ENCODE data around the gene GDA.

Gene GDA

DNA sequence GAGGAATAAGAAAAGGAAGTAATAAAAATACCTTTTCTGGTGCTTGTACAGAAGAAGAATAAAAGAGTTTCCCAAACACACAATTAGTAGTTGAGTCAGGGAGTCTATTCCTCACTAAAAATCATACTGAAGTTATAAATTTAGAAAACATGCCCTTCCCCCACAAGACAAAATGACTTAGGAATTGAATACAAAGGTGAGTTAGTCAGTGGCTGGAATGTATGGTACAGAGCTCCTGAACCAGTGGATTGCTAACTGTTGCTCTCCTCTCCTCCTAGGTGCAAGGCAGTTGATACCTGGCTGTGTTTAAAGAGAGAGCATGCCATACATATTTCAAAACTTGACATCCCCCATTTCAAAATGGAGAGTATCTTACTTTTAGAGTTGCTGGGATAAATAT is 1.9 kb downstream of the GDA start:
- DNase-seq, result no peak

DNA sequence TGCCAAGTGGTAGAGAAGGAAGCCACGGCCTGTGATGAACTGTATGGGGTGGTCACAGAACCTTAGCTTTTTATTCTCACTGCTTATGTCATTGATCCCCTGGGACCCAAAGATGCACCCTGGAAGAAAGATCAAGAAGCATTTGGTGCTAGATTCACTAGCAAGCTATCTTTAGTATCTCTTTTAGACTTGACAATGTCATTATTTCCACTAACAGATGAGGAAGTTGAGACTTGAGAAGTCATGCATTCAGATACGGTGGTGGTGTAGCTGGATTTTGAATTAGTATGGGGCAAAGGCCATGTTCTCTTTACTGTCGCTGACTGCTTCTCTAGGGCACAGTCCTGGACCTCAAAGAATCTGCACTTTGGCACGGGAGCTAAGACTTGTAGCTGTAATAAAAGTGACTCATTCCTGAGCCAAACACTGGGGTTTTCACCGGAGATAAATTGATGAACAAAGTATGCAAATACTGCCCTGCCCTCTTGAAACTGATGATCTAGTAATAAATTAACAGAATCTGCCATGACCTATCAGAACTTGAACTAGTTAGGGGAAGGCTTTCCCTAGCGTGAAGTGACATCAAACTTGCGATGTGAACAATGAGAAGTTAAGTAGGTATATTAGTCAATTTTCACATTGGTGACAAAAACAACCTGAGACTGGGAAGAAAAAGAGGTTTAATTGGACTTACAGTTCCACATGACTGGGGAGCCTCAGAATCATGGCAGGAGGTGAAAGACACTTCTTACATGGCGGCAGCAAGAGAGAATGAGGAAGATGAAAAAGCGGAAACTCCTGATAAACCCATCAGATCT is 5.4 kb downstream of the GDA start:
- DNase-seq, result no peak

DNA sequence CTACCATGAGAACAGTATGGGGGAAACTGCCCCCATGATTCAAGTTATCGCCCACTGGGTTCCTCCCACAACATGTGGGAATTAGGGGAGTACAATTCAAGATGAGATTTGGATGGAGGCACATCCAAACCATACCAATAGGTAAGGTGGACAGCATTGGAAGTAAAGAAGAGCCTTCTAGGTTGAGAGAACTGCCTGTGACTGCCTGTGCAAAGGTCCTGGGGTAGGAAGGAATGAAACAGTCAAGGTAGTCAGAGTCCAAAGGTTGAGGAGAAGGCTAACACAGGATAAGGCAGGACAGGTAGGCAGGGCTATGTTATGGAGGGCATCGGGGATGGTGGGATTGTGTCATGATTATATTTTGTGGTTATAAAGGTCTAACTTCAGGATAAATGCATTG is 6.1 kb downstream of the GDA start:
- DNase-seq, result no peak

DNA sequence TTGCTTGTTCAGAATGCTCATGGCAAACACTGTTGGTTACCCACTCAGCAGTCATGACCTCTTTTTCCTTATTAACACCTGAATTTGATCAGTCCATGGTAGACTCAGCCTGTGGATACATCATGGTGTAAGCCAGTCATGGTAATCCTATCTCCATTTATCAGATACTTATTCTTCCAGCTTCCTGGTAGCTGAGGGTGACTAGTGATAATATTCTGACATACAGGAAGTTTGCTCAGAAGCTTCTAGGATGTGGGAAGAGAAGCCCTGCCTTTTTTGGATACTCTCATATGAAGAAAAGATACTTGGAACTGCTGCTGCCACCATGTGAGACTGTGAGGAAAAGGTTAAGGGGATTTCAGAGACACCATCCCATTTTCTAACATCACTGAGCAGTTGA is 7.3 kb downstream of the GDA start:
- no peak for DNase-seq

DNA sequence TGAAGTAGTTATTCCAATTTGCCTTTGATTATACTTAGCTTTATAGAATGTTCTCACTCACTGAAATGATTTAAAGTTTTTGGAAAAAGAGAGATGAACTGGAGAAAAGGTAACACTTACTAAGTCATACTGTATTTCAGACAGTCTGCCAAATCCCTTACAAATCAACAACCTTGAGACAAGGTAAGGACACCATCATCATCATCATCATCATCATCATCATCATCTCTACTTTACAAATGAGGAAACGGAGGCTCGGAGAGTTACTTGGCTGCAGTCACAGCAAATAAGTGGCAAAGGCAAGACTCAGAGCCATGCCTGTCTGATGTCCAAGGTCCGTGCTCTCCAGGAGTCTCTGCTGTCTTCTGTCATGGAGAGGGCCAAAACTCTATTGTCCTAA is 9.4 kb downstream of the GDA start:
- no peak for DNase-seq

DNA sequence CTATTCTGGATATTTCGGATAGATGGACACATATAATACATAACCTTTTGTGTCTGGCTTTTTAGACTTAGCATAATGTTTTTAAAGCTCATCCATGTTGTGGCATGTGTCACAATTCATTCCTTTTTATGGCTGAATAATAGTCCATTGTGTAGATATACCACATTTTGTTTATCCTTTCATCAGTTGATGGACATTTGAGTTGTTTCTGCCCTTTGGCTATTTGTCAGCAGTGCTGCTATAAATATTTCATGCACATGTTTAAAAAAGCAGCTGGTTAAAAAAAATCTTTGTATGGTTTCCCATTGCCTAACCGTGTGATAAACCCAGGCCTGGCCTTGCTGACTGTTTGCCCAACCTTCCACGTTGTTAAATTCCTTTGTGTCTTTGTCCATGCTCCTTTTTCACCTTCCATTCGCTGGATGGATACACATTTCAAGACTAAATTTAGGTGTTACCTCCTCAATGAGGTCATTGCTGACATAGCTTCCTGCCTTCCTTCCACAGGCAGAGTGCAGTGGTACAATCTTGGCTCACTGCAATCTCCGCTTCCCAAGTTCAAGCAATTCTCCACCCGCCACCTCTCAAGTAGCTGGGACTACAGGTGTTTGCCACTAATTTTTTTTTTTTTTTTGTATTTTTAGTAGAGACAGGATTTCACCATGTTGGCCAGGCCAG is 11.3 kb downstream of the GDA start:
- DNase-seq, result no peak

DNA sequence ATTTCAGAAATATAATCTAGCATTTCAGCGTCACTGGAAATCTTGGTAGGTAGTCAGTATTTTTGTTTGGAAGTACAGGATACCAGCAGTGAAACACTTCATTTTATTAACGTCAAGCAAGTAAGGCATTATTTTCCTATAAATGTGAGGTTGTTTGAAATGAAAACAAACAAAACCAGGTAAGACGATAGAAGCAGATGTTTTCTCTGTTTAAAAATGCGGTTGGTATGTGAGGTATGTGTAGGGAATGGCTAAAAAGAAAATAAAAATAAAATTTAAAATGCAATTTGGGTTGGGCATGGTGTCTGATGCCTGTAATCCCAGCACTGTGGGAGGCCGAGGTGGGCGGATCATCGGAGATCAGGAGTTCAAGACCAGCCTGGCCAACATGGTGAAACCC is 16.1 kb downstream of the GDA start:
- DNase-seq, result no peak

DNA sequence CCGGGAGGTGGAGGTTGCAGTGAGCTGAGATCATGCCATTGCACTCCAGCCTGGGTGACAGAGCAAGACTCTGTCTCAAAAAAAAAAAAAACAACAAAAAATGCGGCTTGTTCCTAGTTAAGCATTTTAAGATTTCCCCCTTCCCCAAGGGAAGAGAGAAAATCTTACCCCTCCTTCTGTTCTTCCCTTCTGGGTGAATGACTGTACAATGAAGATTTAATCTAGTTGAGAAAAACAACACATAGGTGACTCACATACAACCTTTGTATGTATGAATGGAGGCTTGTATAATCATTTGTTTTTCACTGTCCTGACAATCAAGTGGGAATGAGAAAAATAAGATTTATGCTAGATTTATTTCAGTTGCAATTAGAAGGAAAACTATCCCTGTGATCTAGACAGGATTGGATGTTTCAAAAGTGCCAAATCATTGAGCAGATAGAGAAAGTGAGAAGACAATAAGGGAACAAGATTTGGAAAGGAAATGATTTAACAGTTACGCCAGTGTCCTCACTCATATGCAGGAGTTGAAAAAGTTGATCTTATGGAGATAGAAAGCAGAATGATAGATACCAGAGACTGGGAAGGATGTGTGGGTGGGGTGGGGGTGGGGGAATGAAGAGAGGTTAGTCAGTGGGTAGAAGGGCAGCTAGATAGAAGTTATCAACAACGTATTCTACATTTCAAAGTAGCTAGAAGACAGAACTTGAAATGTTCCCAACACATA is 16.7 kb downstream of the GDA start:
- no peak for DNase-seq

DNA sequence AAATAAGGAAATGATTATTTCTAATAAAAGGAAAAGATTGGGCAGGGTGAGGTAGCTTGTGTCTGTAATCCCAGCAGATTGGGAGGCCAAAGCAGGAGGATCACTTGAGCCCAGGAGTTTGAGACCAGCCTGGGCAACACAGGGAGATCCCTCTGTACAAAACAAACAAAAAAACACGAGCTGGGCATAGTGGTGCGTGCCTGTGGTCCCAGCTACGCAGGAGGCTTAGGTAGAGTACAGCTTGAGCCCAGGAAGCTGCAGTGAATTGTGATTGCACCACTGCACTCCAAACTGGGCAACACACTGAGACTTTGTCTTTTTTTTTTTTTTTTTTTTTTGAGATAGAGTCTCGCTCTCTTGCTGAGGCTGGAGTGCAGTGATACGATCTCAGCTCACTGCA is 18.8 kb downstream of the GDA start:
- DNase-seq, result no peak

DNA sequence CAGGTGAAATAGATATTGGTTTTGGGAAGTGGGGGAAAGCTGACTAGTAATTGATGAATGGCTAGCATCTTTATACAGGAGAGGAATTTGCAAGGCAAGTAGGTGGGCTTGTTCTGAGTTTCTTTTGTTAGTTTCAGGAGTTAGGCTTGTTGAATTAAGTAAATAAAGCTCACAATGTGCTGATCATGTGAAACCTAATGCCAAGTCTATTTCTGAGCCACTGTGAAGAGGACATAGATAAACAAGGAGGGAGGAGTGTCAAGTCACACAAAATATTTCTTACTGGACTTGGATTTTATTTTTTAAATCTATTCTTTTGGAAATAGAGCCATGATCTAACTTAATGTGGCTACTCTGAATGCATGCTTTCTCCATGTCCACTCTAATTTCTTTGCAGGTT is 19.9 kb downstream of the GDA start:
- DNase-seq, result no peak

DNA sequence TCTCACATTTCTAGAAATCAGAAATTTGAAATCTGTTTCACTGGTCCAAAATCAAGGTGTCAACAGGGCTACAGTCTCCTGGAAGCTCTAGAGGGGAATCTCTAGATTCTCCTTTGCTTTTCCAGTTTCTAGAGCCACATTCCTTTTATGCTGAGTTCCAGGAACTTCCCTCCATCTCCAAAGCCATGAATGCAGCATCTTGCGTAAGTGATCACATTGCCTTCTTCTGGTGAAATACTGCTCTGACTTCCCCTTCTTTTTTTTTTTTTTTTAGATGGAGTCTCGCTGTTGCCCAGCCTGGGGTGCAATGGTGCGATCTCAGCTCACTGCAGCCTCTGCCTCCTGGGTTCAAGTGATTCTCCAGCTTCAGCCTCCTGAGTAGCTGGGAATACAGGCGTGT is 23.8 kb downstream of the GDA start:
- DNase-seq, result no peak

DNA sequence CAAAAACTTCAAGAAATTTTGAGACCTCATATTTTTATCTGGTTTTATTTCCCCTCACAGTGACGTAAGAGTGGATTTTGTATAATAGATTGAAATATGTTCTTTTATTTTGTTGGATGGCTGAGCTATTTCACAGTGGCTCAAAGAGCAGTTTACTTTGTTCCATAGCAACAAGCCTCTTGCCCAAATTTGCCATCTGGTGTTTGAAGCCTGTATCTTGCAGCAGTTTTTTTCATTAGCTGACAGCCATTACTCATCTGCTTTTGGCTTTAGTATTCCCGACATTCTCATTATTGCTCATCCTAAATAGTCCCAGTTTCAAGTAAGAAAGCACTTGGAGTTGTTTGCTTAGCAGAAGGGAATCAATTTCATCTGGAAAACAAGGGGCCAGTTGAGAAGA is 36.3 kb downstream of the GDA start:
- DNase-seq, result no peak

DNA sequence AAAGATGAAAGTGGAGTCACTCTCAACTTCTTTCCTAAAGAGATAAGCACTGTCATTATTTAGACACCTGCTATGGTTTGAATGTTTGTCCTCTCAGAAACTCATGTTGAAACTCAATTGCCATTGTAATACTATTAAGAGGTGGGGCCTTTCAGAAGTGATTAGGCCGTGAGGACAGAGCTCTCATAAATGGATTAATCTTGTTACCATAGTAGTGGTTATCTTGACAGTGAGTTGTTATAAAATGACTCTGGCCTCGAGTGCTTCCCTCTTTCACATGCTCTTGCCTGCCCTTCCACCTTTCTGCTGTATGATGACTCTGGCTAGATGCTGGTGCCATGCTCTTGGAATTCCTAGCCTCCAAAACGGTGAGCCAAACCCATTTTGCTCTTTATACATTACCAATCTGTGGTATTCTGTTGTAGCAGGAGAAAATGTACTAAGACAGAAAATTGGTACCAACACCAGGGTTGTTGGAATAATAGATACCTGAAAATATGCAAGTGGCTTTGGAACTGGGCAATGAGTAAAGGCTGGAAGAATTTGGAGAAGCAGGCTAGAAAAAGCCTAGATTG is 38.0 kb downstream of the GDA start:
- DNase-seq, result no peak

DNA sequence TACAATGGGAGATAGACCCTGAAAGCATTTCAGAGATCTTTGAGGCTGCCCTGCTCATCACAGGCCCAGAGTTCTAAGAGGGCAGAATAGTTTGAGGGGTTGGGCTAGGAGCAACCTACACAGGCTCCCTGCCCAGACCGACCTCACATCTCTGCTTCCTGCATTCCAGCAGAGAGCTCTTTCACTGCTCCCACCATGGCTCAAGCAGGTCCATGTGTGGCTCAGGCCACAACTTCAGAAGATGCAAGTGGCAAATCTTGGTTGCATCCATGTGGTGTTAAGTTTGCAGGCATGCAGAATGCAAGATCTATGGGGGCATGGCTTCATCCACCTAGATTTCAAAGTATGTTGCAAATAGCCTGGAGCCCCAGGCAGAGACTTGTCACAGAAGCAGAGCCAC is 39.0 kb downstream of the GDA start:
- DNase-seq, result no peak

DNA sequence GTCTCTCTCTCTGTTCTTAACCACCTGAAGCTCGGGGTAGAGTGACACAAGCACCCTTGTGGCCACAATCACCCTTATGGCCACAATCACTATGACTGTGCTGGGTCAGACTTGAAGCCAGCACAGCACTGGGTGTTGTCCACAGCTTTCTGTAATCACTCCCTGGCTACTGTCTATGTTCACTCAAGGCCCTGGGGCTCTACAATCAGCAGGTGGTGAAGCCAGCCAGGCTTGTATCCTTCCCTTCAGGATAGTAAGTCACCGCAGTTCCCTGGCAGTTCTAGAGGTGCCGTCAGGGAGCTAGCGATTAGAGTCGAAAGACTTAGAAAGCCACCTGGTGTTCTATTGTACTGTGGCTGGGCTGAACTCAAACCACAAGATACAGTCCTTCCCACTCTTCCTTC is 44.2 kb downstream of the GDA start:
- DNase-seq, result no peak

DNA sequence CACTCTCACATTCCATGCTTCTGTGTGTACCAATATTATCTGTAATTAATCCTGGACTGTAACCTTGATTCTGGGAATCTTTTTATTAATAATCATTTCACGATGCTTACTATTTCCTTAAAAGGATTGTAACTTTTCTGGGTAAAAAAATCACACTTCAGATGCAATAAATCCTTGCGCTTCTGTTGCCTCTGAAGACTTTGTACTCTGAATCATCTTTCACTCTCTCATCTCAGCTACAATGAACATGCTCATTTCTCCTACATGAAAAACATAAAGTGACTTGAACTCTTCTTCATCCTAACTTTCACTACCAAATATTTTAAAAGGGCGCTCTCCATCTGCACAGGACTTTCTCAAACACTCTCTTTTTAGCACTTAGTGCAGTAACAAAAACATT is 50.0 kb downstream of the GDA start:
- no peak for DNase-seq

DNA sequence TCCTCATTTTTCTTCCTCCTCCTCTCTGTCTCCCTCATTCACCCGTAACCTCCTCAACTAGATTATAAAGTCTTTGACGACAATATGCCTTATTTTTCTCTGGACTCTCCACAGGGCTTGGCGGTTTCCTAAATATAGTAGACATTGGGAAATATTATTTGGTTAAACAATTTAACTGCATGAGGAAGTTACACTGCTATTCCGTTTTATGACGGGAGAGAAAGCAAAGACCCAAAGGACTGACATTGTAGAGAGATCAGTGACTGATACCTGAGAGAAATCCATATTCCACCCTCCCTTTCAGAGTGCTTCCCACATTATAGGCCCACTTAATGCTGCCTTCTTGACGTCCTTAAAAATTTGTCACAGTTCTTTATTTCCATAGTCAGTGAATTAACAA is 51.2 kb downstream of the GDA start:
- no peak for DNase-seq

DNA sequence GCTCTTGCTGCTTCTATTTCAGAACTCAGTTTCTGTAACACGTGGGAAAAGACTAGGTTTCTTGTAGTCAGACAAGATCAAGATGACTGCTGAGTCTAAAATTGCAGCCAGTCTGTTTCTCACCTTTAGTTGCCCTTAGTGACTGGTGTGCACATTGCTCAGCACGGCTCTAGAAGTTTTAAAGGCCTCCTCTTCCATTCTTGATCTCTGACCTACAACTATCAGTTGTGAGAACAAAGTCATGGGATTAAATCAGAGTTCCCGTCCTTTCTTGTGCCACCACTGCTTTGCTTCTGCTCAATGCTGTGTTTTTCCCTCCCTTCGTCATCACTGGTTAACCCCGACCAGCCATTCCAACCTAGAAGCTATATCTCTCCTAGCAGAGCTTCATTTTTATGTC is 52.8 kb downstream of the GDA start:
- no peak for DNase-seq

DNA sequence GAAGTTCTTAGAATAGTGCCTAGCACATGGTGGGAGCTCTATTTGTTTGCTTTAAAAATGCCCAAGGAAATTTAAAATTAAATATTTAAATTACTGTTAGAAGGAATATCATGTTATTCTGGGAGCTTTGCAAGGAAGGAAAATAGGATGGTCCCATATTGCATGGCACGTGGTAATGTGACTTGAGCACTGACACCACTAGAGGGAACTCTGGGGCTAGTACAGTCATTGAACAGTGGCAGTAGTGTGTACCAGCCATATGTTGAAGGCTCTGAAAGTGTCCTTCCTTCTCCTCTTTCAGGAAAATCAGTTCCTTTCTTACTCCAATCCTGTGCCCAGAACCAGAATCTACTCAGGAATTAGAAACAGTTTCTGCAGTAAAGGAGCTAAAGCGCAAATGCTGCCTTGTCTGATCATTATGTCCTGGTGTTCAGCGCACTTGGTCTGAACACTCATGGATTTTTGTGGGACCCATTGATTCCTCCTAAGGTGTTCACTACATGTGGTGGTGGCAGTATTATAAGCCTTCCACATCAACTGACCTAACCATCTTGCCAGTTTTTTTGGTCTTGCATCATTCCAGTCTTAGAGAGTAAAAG is 54.1 kb downstream of the GDA start:
- no peak for DNase-seq

DNA sequence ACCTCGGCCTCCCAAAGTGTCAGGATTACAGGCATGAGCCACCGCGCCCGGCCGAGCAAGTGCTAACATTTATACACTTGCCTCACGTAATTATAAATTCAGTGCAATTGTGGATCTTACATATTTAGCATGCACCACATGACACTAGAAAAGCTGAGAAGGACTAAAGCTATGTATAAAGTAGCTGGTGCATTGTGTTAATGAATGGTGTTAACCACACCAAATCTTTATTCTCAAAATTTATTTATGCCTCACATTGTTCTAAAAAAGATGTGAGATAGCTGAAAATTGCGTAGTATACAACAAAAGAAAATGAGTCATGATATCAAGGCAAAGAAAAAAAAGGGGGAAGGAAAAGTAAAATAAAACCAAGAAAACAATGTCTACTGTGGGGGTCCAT is 54.8 kb downstream of the GDA start:
- DNase-seq, result peak; percentile 15

DNA sequence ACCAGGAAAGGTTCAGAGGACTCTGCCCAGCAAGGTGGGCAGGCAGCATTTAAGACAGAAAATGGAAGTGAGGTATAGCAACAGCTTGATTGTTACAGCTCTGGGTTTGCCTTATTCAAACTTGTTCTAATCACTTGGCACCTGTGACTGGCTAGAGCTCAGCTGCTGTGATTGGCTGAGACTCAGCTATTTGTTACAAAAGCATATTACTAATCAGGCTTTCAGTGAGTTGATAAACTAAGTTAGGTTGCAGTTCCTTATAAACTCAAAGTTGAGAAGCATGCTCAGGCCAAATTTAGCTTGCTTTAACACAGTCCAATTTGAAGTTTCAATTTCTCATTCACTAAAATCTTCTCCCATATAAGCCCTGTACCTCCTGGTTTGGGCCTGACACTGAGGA is 56.3 kb downstream of the GDA start:
- peak; percentile 43 for DNase-seq

DNA sequence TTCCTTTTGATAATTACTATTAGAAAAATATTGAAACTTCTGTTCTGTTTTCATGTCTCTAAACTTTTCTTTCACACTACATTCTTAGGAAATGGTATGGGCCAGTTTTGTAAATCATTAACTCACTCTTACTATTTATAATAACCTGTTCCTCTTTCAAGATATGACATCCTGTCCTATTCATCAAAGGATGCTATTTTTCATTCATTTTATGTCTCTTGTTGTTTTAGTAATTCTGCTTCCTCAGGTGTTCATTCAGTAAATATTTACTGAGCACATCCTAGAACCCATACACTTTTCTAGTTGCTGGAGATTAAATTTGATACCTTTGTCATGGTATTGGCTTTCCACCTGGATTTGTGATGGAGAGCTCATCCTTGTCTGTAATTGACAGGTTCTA is 58.0 kb downstream of the GDA start:
- DNase-seq, result no peak

DNA sequence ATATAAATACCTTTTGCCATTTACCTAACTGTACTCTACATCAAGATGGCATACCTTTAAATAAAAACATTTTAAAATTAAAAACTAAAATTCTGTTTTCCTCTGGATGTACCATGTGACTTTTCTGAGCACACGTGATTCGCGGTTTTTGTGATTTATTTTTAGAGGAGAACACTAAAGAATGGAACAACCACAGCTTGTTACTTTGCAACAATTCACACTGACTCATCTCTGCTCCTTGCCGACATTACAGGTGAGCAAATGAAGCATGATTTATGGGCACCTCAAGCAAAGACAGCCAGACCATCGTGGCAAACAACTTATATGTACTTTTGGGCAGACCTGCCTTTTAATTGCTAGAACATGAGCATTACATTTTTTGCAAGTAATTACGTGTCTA is 61.3 kb downstream of the GDA start:
- peak; percentile 21 for DNase-seq

Data from NK-92 treated with Interleukin-12 subunit alpha and Interleukin-12 subunit beta, amount 100 ng/mL, for 24 hours (cell line).